HG03045 (cell line): ENCODE measurements around the gene IQSEC3.
A peak's percentile ranks its signal among the peaks of the same experiment; 100 is the strongest.

Experiments used
- ATAC-seq: cut with Tn5 transposase; IDR thresholded peaks from one replicate; pipeline ENCODE4 v1.9.1; 2021; ENCODE audit warnings: mild to moderate bottlenecking, moderate library complexity; ENCODE audit not compliant: unreplicated experiment

IQSEC3 gene

GRCh38 chr12:78981-79380 lies 12.4 kb downstream of the IQSEC3 start:
- no peak for ATAC-seq

DNA sequence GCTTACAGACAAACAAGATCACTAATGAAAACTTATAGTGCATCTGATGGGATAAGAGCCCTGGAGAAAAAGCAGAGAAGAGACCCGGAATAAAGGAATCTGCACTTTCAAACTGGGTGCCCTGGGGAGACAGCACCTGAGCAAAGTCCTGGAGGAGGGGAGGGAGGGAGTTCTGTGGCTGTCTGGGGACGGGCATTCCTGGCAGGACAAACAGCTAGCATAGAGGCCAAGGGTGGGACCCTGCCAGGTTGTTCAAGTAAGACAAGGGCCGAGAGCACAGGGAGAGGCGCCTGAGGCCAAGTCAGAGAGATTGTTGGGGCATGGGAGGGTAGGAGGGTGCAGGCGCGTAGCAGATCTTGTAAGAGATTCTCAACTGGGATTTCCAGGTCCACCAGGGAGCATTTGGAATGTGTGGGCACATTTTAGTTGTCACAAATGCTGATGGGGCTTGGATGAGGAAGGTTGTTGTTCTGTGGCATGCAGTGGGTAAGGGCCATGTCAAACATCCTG lies 14.2 kb downstream of the IQSEC3 start:
- ATAC-seq: no peak

- no peak for ATAC-seq
Measured at GRCh38 chr12:82740-83139, 16.2 kb downstream of the IQSEC3 start.

- no peak for ATAC-seq
Measured at GRCh38 chr12:84056-84455, 17.5 kb downstream of the IQSEC3 start.

DNA sequence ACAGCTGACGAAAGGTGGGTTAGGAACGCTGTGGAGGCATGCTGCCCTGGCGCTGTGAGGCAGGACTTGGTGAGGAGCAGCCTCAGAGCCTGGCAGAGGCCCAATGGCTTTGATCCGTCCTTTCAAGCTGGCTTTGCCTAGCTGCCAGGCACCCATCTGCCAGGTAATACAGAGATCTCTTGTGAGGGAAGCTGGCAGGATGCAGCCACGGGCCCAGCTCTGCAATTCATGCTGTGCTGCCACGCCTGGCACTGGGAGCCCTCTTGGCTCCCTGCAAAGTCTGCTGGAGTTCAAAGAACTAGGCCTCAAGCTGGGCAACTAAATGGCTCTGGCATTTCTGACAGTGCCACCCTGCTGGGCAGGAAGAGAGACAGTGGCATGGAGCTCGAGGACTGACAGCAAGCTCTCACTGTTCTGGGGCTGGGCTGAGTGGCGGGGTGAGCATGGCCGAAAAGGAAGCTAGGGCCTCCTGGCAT lies 18.7 kb downstream of the IQSEC3 start:
- ATAC-seq: no peak

- no peak for ATAC-seq
Measured at GRCh38 chr12:87315-87714, 20.7 kb downstream of the IQSEC3 start.

GRCh38 chr12:87856-88255 lies 21.3 kb downstream of the IQSEC3 start:
- ATAC-seq: no peak

- ATAC-seq: no peak
Measured at GRCh38 chr12:89653-90052, 23.1 kb downstream of the IQSEC3 start.

GRCh38 chr12:91213-91612 lies 24.6 kb downstream of the IQSEC3 start:
- ATAC-seq: no peak

GRCh38 chr12:93266-94005 lies 26.9 kb downstream of the IQSEC3 start:
- no peak for ATAC-seq

DNA sequence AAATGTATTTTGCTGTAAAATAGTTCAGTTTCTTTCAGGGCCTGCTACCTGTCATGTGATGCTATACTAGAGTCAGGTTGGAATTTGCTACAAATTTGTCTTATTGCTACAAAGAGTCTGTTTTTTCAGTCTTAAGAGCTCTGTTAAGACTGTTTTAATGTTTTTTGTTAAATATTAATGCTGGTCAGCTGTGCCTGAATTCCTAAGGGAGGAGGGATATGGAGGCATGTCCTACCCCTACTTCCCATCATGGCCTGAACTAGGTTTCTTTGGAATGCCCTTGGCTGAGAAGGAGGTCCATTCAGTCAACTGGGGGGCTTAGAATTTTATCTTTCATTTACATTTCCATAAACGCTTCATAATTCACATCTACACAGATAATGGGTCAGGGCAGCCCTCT lies 30.0 kb downstream of the IQSEC3 start:
- no peak for ATAC-seq

DNA sequence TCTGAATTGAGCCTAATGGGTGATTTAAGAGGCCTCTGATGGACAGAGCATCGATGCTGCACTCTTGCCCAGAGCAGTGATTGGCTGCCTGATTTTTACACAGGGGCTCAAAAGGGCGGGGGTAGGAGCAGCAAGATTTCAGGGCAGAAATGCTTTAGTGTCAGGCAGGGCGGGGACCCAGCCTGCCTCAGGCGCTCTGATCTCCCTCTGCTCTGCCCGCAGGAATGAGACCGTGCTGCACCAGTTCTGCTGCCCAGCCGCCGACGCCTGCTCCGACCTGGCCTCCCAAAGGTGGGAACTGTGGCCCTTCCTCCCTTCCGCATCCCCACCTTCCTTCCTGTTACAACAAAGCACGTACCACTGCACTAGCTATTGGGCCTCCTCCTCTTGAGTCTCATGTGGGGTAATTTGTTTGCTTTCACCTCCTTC lies 32.4 kb downstream of the IQSEC3 start:
- no peak for ATAC-seq

DNA sequence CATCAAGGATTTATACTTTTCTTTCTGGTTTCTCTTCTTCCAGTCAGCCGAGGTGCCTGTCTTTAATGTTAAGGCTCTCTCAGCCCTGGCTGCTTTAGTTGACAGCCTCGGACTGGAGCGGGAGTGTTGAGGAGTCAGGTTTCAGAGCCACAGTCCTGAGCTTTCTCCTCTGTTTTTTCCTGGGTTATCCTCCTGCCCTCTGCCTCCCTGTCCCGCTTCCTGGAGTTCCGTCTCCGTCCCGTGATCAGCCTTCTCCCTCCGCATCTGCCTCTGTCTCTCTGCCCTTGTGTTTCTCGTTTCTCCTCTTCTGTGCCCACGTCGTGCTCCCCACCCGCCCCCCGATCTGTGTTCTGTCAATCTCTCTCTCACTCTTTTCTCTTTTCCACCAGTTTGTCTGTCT lies 33.0 kb downstream of the IQSEC3 start:
- no peak for ATAC-seq

DNA sequence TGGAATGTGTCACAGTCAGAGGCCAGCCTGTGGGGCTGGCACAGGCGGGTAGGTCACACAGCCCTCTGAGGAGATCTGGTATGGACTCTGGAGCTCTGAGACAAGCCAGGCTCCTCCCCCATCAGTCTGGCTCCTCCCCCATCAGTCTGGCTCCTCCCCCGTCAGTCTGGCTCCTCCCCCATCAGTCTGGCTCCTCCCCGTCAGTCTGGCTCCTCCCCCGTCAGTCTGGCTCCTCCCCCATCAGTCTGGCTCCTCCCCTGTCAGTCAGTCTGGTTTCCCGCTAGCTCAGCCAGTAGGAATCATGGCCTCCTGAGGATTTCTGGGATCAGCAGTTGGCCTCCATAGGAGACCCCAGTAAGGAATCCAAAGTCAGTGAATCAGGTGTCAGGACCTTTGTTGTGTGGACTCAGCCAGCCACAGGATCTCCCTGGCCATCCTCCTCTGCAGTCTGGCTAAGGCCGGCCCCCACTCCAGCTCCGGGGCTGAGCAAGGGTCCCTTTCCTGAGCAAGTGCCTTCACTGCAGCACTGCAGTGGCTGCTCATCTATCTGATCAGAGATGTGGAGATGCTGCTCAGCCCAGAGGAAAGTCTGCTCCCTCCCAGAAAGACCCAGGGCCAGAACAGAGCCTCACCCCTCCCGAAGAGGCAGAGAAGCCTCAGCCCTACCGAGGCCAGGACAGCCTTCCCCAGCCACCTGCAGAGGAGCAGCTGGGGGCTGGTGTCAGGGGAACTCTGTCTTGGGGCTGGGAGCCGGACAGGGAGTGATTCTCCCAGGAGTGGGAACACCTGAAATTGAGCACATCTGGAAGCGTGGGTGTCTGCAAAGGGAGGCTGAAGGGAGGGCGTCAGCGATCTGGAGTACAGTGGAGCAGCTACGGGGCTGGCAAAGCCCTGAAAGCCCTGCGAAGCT lies 35.7 kb downstream of the IQSEC3 start:
- ATAC-seq: no peak

- no peak for ATAC-seq
Measured at GRCh38 chr12:102879-103168, 36.3 kb downstream of the IQSEC3 start.

GRCh38 chr12:103169-103981 lies 36.8 kb downstream of the IQSEC3 start:
- no peak for ATAC-seq

- no peak for ATAC-seq
Measured at GRCh38 chr12:104551-105081, 38.0 kb downstream of the IQSEC3 start.

- ATAC-seq: no peak
Measured at GRCh38 chr12:105696-106095, 39.1 kb downstream of the IQSEC3 start.

DNA sequence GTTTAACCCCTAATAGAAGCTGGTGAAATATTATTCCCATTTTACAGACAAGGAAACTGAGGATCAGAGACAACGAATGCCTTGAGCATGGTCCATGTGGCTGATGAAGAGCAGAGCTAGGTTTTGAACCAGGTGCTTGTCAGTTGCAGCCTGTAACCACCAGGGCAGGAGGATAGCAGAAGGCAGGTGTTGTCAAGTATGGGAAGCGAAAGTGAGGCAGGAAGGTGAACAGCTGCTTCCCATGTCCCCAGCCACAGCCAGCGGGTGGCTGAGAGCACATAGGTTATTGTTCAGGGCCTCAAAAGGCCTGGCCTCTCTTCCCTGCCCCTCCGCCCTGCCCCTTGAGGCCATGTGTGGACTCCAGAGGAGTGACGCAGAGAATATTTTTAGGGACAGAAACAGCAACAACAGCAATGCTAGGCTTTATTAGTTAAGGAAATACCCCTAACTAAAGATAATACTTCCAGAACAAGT lies 39.6 kb downstream of the IQSEC3 start:
- ATAC-seq: peak; percentile 83

GRCh38 chr12:108594-108993 lies 42.0 kb downstream of the IQSEC3 start:
- ATAC-seq: no peak

DNA sequence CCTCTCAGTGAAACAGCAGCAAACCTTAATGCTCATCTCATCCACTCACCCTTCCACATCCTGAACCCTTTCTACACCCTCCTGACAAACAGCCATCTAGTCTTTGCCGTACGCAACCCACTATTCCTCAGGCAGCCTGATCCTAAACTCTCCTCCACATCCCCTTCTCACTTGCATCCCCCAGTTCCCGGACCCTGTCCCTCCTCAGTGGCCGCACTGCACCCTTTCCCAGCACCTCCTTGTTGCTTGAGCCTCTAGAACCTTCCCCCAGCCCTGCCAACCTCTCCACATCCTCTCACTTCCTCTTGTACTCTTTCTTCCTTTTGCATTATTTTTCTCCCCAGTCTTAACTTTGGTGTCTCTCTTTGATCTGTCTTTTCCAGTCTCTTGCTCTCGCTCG lies 42.9 kb downstream of the IQSEC3 start:
- no peak for ATAC-seq
